ENCODE data around the gene CTCFL. TPM values are rescaled to one million over a fixed set of nuclear protein-coding genes. Genes with fewer than 3 reads are reported as not detected.

CTCFL gene
- total and polyA plus RNA-seq, 3 donors from 2014 or later = 19.8 to 33.9 (median 24.8) TPM

- 76 to 79% methylated on average over 17 of the region's 17 CpGs for WGBS, 2 donors
- TF ChIP-seq, protein P1, sequence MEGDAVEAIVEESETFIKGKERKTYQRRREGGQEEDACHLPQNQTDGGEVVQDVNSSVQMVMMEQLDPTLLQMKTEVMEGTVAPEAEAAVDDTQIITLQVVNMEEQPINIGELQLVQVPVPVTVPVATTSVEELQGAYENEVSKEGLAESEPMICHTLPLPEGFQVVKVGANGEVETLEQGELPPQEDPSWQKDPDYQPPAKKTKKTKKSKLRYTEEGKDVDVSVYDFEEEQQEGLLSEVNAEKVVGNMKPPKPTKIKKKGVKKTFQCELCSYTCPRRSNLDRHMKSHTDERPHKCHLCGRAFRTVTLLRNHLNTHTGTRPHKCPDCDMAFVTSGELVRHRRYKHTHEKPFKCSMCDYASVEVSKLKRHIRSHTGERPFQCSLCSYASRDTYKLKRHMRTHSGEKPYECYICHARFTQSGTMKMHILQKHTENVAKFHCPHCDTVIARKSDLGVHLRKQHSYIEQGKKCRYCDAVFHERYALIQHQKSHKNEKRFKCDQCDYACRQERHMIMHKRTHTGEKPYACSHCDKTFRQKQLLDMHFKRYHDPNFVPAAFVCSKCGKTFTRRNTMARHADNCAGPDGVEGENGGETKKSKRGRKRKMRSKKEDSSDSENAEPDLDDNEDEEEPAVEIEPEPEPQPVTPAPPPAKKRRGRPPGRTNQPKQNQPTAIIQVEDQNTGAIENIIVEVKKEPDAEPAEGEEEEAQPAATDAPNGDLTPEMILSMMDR (IDR thresholded peaks at IDR 0.05) = no peak
- TF ChIP-seq POLR2A (IDR thresholded peaks at IDR 0.05) = no peak
- intact Hi-C loops (cut with DNase I; ENCODE audit: low total_unique reads) = loop anchor here (10.0 kb wide), 1 partner anchor 703 kb away; no protein-coding TSS in a partner anchor
- Histone ChIP-seq H3K36me3 (ENCODE audit: low read depth, missing control alignments) (no peaks in the 10 kb centered on the region), H3K4me1 (no peaks in the 10 kb centered on the region), H3K9me3 (no peaks in the 10 kb centered on the region), H3K4me3 (no peak overlapping the region), H3K27me3 (no peaks in the 10 kb centered on the region), H3K27ac (no peak overlapping the region)
- no peak for DNase-seq
Observed at GRCh38 chr20:57501461-57502335, 23.2 kb downstream of the CTCFL start.

- WGBS, 2 donors = 89 to 97% methylated on average over 15 to 17 of the region's 17 CpGs
- intact Hi-C loops (cut with DNase I; ENCODE audit: low total_unique reads) = loop anchor here (10.0 kb wide), 1 partner anchor 704 kb away; no protein-coding TSS in a partner anchor
- Histone ChIP-seq H3K9me3 (no peaks in the 10 kb centered on the region), H3K4me1 (no peaks in the 10 kb centered on the region), H3K27me3 (no peaks in the 10 kb centered on the region), H3K36me3 (ENCODE audit: low read depth, missing control alignments) (no peaks in the 10 kb centered on the region), H3K4me3 (no peak overlapping the region), H3K27ac (no peak overlapping the region)
- TF ChIP-seq POLR2A (IDR thresholded peaks at IDR 0.05) = no peak
- TF ChIP-seq, protein P1 (IDR thresholded peaks at IDR 0.05) = no peak
- no peak for DNase-seq
Observed at GRCh38 chr20:57500962-57501361, 24.0 kb downstream of the CTCFL start.

DNA sequence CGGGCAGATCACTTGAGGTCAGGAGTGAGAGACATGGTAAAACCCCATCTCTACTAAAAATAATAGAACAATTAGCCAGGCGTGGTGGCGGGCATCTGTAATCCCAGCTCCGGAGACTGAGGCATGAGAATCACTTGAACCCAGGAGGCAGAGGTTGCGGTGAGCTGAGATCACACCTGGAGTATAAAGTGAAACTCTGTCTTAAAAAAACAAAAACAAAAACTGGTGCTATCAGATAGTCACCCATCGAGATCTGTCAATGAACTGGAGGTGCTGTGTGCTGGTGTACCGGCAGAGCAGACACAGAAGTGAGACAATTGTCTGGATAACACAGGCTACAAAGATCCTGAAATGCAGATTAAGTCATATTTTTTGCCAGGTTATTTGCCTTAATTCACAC is 24.7 kb downstream of the CTCFL start:
- TF ChIP-seq, protein P1 (IDR thresholded peaks at IDR 0.05) = no peak
- no peak for TF ChIP-seq POLR2A (IDR thresholded peaks at IDR 0.05)
- no peak for DNase-seq
- Histone ChIP-seq H3K4me3 (no peak overlapping the region), H3K27me3 (no peaks in the 10 kb centered on the region), H3K27ac (no peak overlapping the region), H3K4me1 (no peaks in the 10 kb centered on the region), H3K9me3 (no peaks in the 10 kb centered on the region), H3K36me3 (ENCODE audit: low read depth, missing control alignments) (no peaks in the 10 kb centered on the region)
- WGBS, 2 donors = 90 to 96% methylated on average over 7 of the region's 7 CpGs
- intact Hi-C loops (cut with DNase I; ENCODE audit: low total_unique reads) = loop anchor here (10.0 kb wide), 1 partner anchor 705 kb away; no protein-coding TSS in a partner anchor

DNA sequence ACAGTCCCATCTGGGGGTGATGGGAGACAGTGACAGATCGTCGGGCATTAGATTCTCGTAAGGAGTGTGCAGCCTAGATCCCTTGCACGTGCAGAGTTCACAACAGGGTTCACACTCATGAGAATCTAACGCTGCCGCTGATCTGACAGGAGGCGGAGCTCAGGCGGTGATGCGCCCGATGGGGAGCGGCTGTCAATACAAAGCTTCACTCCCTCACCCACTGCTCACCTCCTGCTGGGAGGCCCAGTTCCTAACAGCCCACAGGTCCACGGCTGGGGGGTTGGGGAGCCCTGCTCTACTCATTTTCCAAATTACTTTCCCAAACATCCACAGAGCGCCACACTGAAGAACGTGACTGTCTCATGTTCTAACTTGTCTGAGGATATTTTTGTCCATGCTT is 25.3 kb downstream of the CTCFL start:
- no peak overlapping the region for H3K27ac ChIP-seq
- 68 to 71% methylated on average over 14 of the region's 14 CpGs for WGBS, 2 donors
- H3K4me1 ChIP-seq = no peaks in the 10 kb centered on the region
- H3K9me3 ChIP-seq = no peaks in the 10 kb centered on the region
- TF ChIP-seq, protein P1 (IDR thresholded peaks at IDR 0.05) = no peak
- no peak for TF ChIP-seq POLR2A (IDR thresholded peaks at IDR 0.05)
- intact Hi-C loops (cut with DNase I; ENCODE audit: low total_unique reads) = loop anchor here (5.0 to 10.0 kb wide), 2 partner anchors 117 to 705 kb away; no protein-coding TSS in a partner anchor
- no peaks in the 10 kb centered on the region for H3K36me3 ChIP-seq (ENCODE audit: low read depth, missing control alignments)
- H3K4me3 ChIP-seq = no peak overlapping the region
- DNase-seq = no peak
- H3K27me3 ChIP-seq = no peaks in the 10 kb centered on the region
